ENCODE data around the gene CUL4A. TPM values are rescaled to one million over a fixed set of nuclear protein-coding genes. Genes with fewer than 3 reads are reported as not detected.

CUL4A gene
- total and polyA plus RNA-seq, 2 donors = 41.6 to 57.3 TPM

GRCh38 chr13:113224486-113224885, 15.1 kb downstream of the CUL4A start:
- peaks cover 68 to 78% of the 10 kb centered on the region in 2 donors for H3K36me3 ChIP-seq (ENCODE audit: control insufficient read depth in 2 of 2, insufficient read depth in 2 of 2, low read length in 1 of 2)
- no peak overlapping the region for H3K27ac ChIP-seq (ENCODE audit: low read depth in 1 of 2, low read length in 1 of 2)
- DNase-seq (ENCODE audit: low read depth in 6 of 9, low spot score in 9 of 9) = no peak
- no peak overlapping the region for H3K4me3 ChIP-seq (ENCODE audit: low read length in 2 of 2)
- no peaks in the 10 kb centered on the region for H3K27me3 ChIP-seq (ENCODE audit: control insufficient read depth in 2 of 2, insufficient read depth in 1 of 2, low read length in 1 of 2)
- no peaks in the 10 kb centered on the region for H3K4me1 ChIP-seq (ENCODE audit: control insufficient read depth in 2 of 2, insufficient read depth in 2 of 2, low read length in 2 of 2)
- 96% methylated on average over 10 of the region's 10 CpGs for WGBS
- H3K9me3 ChIP-seq (ENCODE audit: control insufficient read depth in 2 of 2, insufficient read depth in 1 of 2, low read length in 1 of 2) = no peaks in the 10 kb centered on the region

GRCh38 chr13:113225515-113225914, 16.1 kb downstream of the CUL4A start:
- Histone ChIP-seq H3K27ac (ENCODE audit: low read depth in 1 of 2, low read length in 1 of 2) (no peak overlapping the region), H3K4me1 (ENCODE audit: control insufficient read depth in 2 of 2, insufficient read depth in 2 of 2, low read length in 2 of 2) (no peaks in the 10 kb centered on the region), H3K9me3 (ENCODE audit: control insufficient read depth in 2 of 2, insufficient read depth in 1 of 2, low read length in 1 of 2) (no peaks in the 10 kb centered on the region), H3K4me3 (ENCODE audit: low read length in 2 of 2) (no peak overlapping the region), H3K36me3 (ENCODE audit: control insufficient read depth in 2 of 2, insufficient read depth in 2 of 2, low read length in 1 of 2) (peaks cover 70 to 79% of the 10 kb centered on the region in 2 donors), H3K27me3 (ENCODE audit: control insufficient read depth in 2 of 2, insufficient read depth in 1 of 2, low read length in 1 of 2) (no peaks in the 10 kb centered on the region)
- no peak for DNase-seq (ENCODE audit: low read depth in 6 of 9, low spot score in 9 of 9)
- WGBS = 98% methylated on average over 7 of the region's 7 CpGs

GRCh38 chr13:113226873-113227450, 17.5 kb downstream of the CUL4A start:
- Histone ChIP-seq H3K36me3 (ENCODE audit: control insufficient read depth in 2 of 2, insufficient read depth in 2 of 2, low read length in 1 of 2) (peaks cover 65 to 74% of the 10 kb centered on the region in 2 donors), H3K27ac (ENCODE audit: low read depth in 1 of 2, low read length in 1 of 2) (no peak overlapping the region), H3K9me3 (ENCODE audit: control insufficient read depth in 2 of 2, insufficient read depth in 1 of 2, low read length in 1 of 2) (no peaks in the 10 kb centered on the region), H3K4me3 (ENCODE audit: low read length in 2 of 2) (no peak overlapping the region), H3K4me1 (ENCODE audit: control insufficient read depth in 2 of 2, insufficient read depth in 2 of 2, low read length in 2 of 2) (no peaks in the 10 kb centered on the region), H3K27me3 (ENCODE audit: control insufficient read depth in 2 of 2, insufficient read depth in 1 of 2, low read length in 1 of 2) (no peaks in the 10 kb centered on the region)
- WGBS = 97% methylated on average over 7 of the region's 7 CpGs
- DNase-seq (ENCODE audit: low read depth in 6 of 9, low spot score in 9 of 9) = no peak

GRCh38 chr13:113229161-113229560, 19.7 kb downstream of the CUL4A start:
- peaks cover 0 to 4% of the 10 kb centered on the region in 2 donors for H3K9me3 ChIP-seq (ENCODE audit: control insufficient read depth in 2 of 2, insufficient read depth in 1 of 2, low read length in 1 of 2)
- H3K4me3 ChIP-seq (ENCODE audit: low read length in 2 of 2) = no peak overlapping the region
- no peak for DNase-seq (ENCODE audit: low read depth in 6 of 9, low spot score in 9 of 9)
- H3K36me3 ChIP-seq (ENCODE audit: control insufficient read depth in 2 of 2, insufficient read depth in 2 of 2, low read length in 1 of 2) = peaks cover 56 to 72% of the 10 kb centered on the region in 2 donors
- no peaks in the 10 kb centered on the region for H3K27me3 ChIP-seq (ENCODE audit: control insufficient read depth in 2 of 2, insufficient read depth in 1 of 2, low read length in 1 of 2)
- H3K27ac ChIP-seq (ENCODE audit: low read depth in 1 of 2, low read length in 1 of 2) = no peak overlapping the region
- H3K4me1 ChIP-seq (ENCODE audit: control insufficient read depth in 2 of 2, insufficient read depth in 2 of 2, low read length in 2 of 2) = no peaks in the 10 kb centered on the region
- 98% methylated on average over 5 of the region's 5 CpGs for WGBS

- H3K4me3 ChIP-seq (ENCODE audit: low read length in 2 of 2) = no peak overlapping the region
These were observed 20.4 kb downstream of the CUL4A start for GRCh38 chr13:113229791-113230190.

GRCh38 chr13:113231306-113232207, 22.1 kb downstream of the CUL4A start:
- Histone ChIP-seq H3K4me3 (ENCODE audit: low read length in 2 of 2) (no peak overlapping the region), H3K27ac (ENCODE audit: low read depth in 1 of 2, low read length in 1 of 2) (no peak overlapping the region), H3K36me3 (ENCODE audit: control insufficient read depth in 2 of 2, insufficient read depth in 2 of 2, low read length in 1 of 2) (peaks cover 47 to 63% of the 10 kb centered on the region in 2 donors), H3K9me3 (ENCODE audit: control insufficient read depth in 2 of 2, insufficient read depth in 1 of 2, low read length in 1 of 2) (peaks cover 0 to 4% of the 10 kb centered on the region in 2 donors), H3K4me1 (ENCODE audit: control insufficient read depth in 2 of 2, insufficient read depth in 2 of 2, low read length in 2 of 2) (no peaks in the 10 kb centered on the region), H3K27me3 (ENCODE audit: control insufficient read depth in 2 of 2, insufficient read depth in 1 of 2, low read length in 1 of 2) (no peaks in the 10 kb centered on the region)
- no peak for DNase-seq (ENCODE audit: low read depth in 6 of 9, low spot score in 9 of 9)
- 84% methylated on average over 13 of the region's 14 CpGs for WGBS

More at GRCh38 chr13:113229791-113230190, 20.4 kb downstream of the CUL4A start:
- H3K9me3 ChIP-seq (ENCODE audit: control insufficient read depth in 2 of 2, insufficient read depth in 1 of 2, low read length in 1 of 2) = peaks cover 0 to 4% of the 10 kb centered on the region in 2 donors
- WGBS = 98% methylated on average over 20 of the region's 20 CpGs
- no peak for DNase-seq (ENCODE audit: low read depth in 6 of 9, low spot score in 9 of 9)
- no peaks in the 10 kb centered on the region for H3K27me3 ChIP-seq (ENCODE audit: control insufficient read depth in 2 of 2, insufficient read depth in 1 of 2, low read length in 1 of 2)
- peaks cover 55 to 71% of the 10 kb centered on the region in 2 donors for H3K36me3 ChIP-seq (ENCODE audit: control insufficient read depth in 2 of 2, insufficient read depth in 2 of 2, low read length in 1 of 2)
- no peak overlapping the region for H3K27ac ChIP-seq (ENCODE audit: low read depth in 1 of 2, low read length in 1 of 2)
- no peaks in the 10 kb centered on the region for H3K4me1 ChIP-seq (ENCODE audit: control insufficient read depth in 2 of 2, insufficient read depth in 2 of 2, low read length in 2 of 2)

- H3K4me1 ChIP-seq (ENCODE audit: control insufficient read depth in 2 of 2, insufficient read depth in 2 of 2, low read length in 2 of 2) = no peaks in the 10 kb centered on the region
- H3K36me3 ChIP-seq (ENCODE audit: control insufficient read depth in 2 of 2, insufficient read depth in 2 of 2, low read length in 1 of 2) = peaks cover 46 to 62% of the 10 kb centered on the region in 2 donors
These were observed 23.0 kb downstream of the CUL4A start for GRCh38 chr13:113232208-113233003.

GRCh38 chr13:113233101-113233500, 23.7 kb downstream of the CUL4A start:
- DNase-seq (ENCODE audit: low read depth in 6 of 9, low spot score in 9 of 9) = no peak
- H3K36me3 ChIP-seq (ENCODE audit: control insufficient read depth in 2 of 2, insufficient read depth in 2 of 2, low read length in 1 of 2) = peaks cover 42 to 61% of the 10 kb centered on the region in 2 donors

More at GRCh38 chr13:113232208-113233003, 23.0 kb downstream of the CUL4A start:
- Histone ChIP-seq H3K27me3 (ENCODE audit: control insufficient read depth in 2 of 2, insufficient read depth in 1 of 2, low read length in 1 of 2) (no peaks in the 10 kb centered on the region), H3K4me3 (ENCODE audit: low read length in 2 of 2) (no peak overlapping the region), H3K27ac (ENCODE audit: low read depth in 1 of 2, low read length in 1 of 2) (no peak overlapping the region), H3K9me3 (ENCODE audit: control insufficient read depth in 2 of 2, insufficient read depth in 1 of 2, low read length in 1 of 2) (peaks cover 0 to 4% of the 10 kb centered on the region in 2 donors)
- DNase-seq (ENCODE audit: low read depth in 6 of 9, low spot score in 9 of 9) = no peak
- 96% methylated on average over 16 of the region's 18 CpGs for WGBS

More at GRCh38 chr13:113233101-113233500, 23.7 kb downstream of the CUL4A start:
- Histone ChIP-seq H3K4me3 (ENCODE audit: low read length in 2 of 2) (no peak overlapping the region), H3K4me1 (ENCODE audit: control insufficient read depth in 2 of 2, insufficient read depth in 2 of 2, low read length in 2 of 2) (no peaks in the 10 kb centered on the region), H3K27me3 (ENCODE audit: control insufficient read depth in 2 of 2, insufficient read depth in 1 of 2, low read length in 1 of 2) (no peaks in the 10 kb centered on the region), H3K27ac (ENCODE audit: low read depth in 1 of 2, low read length in 1 of 2) (no peak overlapping the region), H3K9me3 (ENCODE audit: control insufficient read depth in 2 of 2, insufficient read depth in 1 of 2, low read length in 1 of 2) (peaks cover 0 to 4% of the 10 kb centered on the region in 2 donors)
- WGBS = 98% methylated on average over 11 of the region's 11 CpGs

Measured in thymus (tissue), 11 donors.